Measurements from ENCODE around the gene PRKD1.

DNA sequence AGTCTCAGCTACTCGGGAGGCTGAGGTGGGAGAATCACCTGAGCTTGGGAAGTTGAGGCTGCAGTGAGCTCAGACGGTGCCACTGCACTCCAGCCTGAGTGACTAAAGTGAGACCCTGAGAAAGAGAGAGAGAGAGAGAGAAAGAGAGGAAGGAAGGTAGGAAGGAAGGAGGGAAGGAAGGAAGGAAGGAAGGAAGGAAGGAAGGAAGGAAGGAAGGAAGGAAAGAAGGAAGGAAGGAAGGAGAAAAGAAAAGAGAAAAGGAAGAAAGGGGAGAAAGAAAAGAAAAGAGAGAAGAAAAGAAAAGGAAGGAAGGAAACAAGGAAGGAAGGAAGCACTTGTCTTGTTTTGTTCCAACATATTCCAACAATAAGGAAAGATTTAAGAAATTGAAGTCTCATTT is 7.8 kb downstream of the PRKD1 start:
- TF ChIP-seq CTCF (IDR thresholded peaks at IDR 0.05): no peak
- TF ChIP-seq POLR2A (IDR thresholded peaks at IDR 0.05): no peak
